ENCODE measurements around the gene SORCS2. TPM values are rescaled to one million over a fixed set of nuclear protein-coding genes. Genes with fewer than 3 reads are reported as not detected.

SORCS2 gene
- total RNA-seq, 1 experiment from 2014 or later: not detected

GRCh38 chr4:7157666-7158065 is 34.7 kb upstream of the SORCS2 start:
- H3K4me3 Mint-ChIP-seq (ENCODE audit: unreplicated experiment): no peak overlapping the region
- H3K36me3 Mint-ChIP-seq (ENCODE audit: insufficient read depth, unreplicated experiment): no peaks in the 10 kb centered on the region
- no TSS peak for BruUV-seq (replicated peaks)
- H3K4me1 Mint-ChIP-seq (ENCODE audit: insufficient read depth, unreplicated experiment): peaks cover 11% of the 10 kb centered on the region
- DNase-seq (ENCODE audit: unreplicated experiment): no peak
- H3K27me3 Mint-ChIP-seq (ENCODE audit: insufficient read depth, unreplicated experiment): peaks cover 8% of the 10 kb centered on the region
- no peaks in the 10 kb centered on the region for H3K9me3 Mint-ChIP-seq (ENCODE audit: unreplicated experiment)
- H3K27ac Mint-ChIP-seq (ENCODE audit: low read depth, unreplicated experiment): no peak overlapping the region
- TF ChIP-seq, protein P1, sequence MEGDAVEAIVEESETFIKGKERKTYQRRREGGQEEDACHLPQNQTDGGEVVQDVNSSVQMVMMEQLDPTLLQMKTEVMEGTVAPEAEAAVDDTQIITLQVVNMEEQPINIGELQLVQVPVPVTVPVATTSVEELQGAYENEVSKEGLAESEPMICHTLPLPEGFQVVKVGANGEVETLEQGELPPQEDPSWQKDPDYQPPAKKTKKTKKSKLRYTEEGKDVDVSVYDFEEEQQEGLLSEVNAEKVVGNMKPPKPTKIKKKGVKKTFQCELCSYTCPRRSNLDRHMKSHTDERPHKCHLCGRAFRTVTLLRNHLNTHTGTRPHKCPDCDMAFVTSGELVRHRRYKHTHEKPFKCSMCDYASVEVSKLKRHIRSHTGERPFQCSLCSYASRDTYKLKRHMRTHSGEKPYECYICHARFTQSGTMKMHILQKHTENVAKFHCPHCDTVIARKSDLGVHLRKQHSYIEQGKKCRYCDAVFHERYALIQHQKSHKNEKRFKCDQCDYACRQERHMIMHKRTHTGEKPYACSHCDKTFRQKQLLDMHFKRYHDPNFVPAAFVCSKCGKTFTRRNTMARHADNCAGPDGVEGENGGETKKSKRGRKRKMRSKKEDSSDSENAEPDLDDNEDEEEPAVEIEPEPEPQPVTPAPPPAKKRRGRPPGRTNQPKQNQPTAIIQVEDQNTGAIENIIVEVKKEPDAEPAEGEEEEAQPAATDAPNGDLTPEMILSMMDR (IDR thresholded peaks at IDR 0.05; ENCODE audit: unreplicated experiment): no peak
- ChIA-PET CTCF (interaction anchor here (0.5 to 1.3 kb wide), 5 partner anchors 10 to 362 kb away, joined by 3 to 5 read pairs (median 3); no protein-coding TSS in a partner anchor), POLR2A (no interaction called here)
- intact Hi-C loops (cut with micrococcal nuclease): no loop called here

DNA sequence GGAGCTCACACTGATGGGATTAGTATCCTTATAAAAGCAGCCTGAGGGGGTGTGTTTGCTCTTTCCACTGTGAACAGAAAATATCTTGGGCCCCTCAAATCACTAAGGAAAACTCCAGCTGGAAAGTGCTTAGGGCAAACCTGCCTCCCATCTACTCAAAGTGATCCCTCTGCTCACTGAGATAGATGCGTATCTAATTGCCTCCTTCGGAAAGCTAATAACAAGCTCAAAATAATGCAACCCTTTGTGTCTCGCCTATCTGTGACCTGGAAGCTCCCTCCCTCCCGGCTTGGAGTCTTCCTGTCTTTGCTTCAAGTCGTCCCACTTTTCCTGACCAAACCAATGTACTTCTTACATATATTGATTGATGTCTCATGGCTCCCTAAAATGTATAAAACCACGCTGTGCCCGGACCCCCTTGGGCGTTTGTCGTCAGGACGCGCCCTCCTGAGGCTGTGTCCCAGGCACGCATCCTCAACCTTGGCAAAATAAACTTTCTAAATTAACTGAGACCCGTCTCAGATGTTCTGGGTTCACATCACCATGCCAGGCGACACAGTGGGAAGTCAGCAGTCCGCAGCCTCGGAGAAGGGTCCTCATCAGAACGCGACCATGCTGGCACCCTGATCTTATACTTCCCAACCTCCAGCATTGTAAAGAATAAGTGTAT is 34.1 kb upstream of the SORCS2 start:
- no peak overlapping the region for H3K27ac Mint-ChIP-seq (ENCODE audit: low read depth, unreplicated experiment)
- TF ChIP-seq, protein P1 (IDR thresholded peaks at IDR 0.05; ENCODE audit: unreplicated experiment): no peak
- DNase-seq (ENCODE audit: unreplicated experiment): no peak
- H3K27me3 Mint-ChIP-seq (ENCODE audit: insufficient read depth, unreplicated experiment): peaks cover 6% of the 10 kb centered on the region
- ChIA-PET POLR2A (no interaction called here), CTCF (interaction anchor here (0.5 to 1.3 kb wide), 3 partner anchors 10 to 361 kb away, joined by 3 to 5 read pairs (median 3); no protein-coding TSS in a partner anchor)
- no peaks in the 10 kb centered on the region for H3K9me3 Mint-ChIP-seq (ENCODE audit: unreplicated experiment)
- intact Hi-C loops (cut with micrococcal nuclease): no loop called here
- peaks cover 11% of the 10 kb centered on the region for H3K4me1 Mint-ChIP-seq (ENCODE audit: insufficient read depth, unreplicated experiment)
- H3K4me3 Mint-ChIP-seq (ENCODE audit: unreplicated experiment): no peak overlapping the region
- no TSS peak for BruUV-seq (replicated peaks)
- no peaks in the 10 kb centered on the region for H3K36me3 Mint-ChIP-seq (ENCODE audit: insufficient read depth, unreplicated experiment)

DNA sequence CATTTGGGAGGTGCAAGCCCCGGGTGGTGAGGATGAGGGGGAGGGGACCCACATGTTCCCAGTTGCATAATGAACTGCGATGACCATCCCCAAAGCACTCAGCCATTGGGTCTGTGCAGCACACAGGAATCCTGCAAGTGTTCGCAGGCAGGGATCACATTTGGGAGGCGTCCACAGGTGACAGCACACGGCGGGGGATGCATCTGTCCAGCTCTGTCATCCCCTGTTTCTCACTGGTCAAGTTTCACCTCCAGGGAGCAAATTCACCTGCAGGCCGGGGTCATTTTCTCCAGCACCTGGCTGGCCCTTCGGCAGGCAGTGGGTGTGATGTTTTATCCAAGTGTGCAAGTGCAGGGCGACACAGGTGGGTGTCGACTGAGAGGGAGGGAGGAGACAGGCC is 33.3 kb upstream of the SORCS2 start:
- Mint-ChIP-seq H3K27ac (ENCODE audit: low read depth, unreplicated experiment) (no peak overlapping the region), H3K36me3 (ENCODE audit: insufficient read depth, unreplicated experiment) (no peaks in the 10 kb centered on the region), H3K27me3 (ENCODE audit: insufficient read depth, unreplicated experiment) (peaks cover 9% of the 10 kb centered on the region), H3K9me3 (ENCODE audit: unreplicated experiment) (no peaks in the 10 kb centered on the region), H3K4me3 (ENCODE audit: unreplicated experiment) (no peak overlapping the region), H3K4me1 (ENCODE audit: insufficient read depth, unreplicated experiment) (peaks cover 11% of the 10 kb centered on the region)
- TF ChIP-seq, protein P1 (IDR thresholded peaks at IDR 0.05; ENCODE audit: unreplicated experiment): no peak
- ChIA-PET CTCF (no interaction called here), POLR2A (no interaction called here)
- BruUV-seq (replicated peaks): no TSS peak
- intact Hi-C loops (cut with micrococcal nuclease): no loop called here
- no peak for DNase-seq (ENCODE audit: unreplicated experiment)

- peaks cover 11% of the 10 kb centered on the region for H3K4me1 Mint-ChIP-seq (ENCODE audit: insufficient read depth, unreplicated experiment)
- intact Hi-C loops (cut with micrococcal nuclease): no loop called here
- peaks cover 9% of the 10 kb centered on the region for H3K27me3 Mint-ChIP-seq (ENCODE audit: insufficient read depth, unreplicated experiment)
- ChIA-PET CTCF (no interaction called here), POLR2A (no interaction called here)
- no peaks in the 10 kb centered on the region for H3K36me3 Mint-ChIP-seq (ENCODE audit: insufficient read depth, unreplicated experiment)
- no peak for DNase-seq (ENCODE audit: unreplicated experiment)
- BruUV-seq (replicated peaks): no TSS peak
- no peak overlapping the region for H3K27ac Mint-ChIP-seq (ENCODE audit: low read depth, unreplicated experiment)
- no peak overlapping the region for H3K4me3 Mint-ChIP-seq (ENCODE audit: unreplicated experiment)
- TF ChIP-seq, protein P1 (IDR thresholded peaks at IDR 0.05; ENCODE audit: unreplicated experiment): no peak
- H3K9me3 Mint-ChIP-seq (ENCODE audit: unreplicated experiment): no peaks in the 10 kb centered on the region
These were observed 32.4 kb upstream of the SORCS2 start for GRCh38 chr4:7159923-7160322.

All from MCF 10A (cell line).